Measurements from ENCODE around the gene TARS3.
"Not testable (repeated sequence)": the region's sequence is repeated elsewhere in the genome, so short reads cannot be mapped to it uniquely, and the experiment has no call there.

TARS3 gene

DNA sequence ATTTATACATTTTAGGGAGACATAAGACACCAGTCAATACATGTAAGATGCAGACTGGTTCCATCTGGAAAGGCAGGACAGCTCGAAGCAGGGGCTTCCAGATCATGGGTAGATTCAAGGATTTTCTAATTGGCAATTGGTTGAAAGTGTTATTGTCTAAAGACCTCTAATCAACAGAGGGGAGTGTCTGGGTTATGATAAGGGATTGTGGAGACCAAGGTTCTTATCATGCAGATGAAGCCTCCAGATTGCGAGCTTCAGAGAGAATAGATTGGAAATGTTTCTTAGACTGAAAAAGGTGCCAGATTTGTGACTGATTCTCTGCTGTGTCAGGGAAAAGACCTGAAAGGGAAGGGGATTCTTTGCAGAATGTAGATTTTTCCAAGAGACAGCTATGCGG is 87.2 kb downstream of the TARS3 start:
- H3K36me3 ChIP-seq (ENCODE audit: control insufficient read depth, insufficient read depth, low read length), result no peaks in the 10 kb centered on the region

DNA sequence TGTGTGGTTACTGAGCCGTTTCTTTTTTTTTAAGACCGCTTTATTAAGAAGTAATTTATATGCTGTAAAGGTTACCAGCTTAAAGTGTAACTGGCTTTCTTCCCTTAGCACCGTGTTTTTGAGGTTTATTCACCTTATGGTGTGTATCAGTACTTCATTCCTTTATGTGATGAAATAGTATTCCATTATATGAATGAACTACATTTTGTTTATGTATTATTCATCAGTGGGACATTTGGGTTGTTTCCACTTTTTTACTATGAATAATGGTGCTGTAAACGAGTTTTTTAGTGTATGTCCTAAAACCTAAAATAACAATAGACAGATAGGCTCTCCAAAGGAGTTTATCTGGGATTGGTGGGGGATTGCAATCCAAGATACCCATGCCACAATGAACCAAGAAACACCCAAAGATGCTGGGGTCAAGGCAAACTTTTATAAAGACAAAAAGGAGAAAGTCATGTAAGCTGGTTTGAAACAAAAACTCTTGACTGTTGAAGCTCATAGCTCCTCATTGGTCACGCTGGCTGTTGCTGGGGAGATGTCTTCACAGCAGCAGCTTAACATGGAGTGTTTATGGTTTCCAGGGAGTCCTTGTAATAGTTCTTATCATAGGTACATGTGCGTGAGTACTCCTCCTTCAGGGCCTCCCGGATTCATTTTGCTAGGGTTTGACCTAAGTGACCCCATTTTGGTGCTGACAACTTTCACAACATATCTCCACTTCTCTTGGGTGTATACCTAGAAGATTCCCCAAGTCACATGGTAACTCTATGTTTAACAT is 88.1 kb downstream of the TARS3 start:
- Histone ChIP-seq H3K4me3 (ENCODE audit: low read depth, low read length) (no peak overlapping the region), H3K9ac (ENCODE audit: low read depth, low read length) (no peak overlapping the region), H3K4me1 (ENCODE audit: control insufficient read depth, insufficient read depth, low read length) (no peaks in the 10 kb centered on the region), H3K27me3 (ENCODE audit: control insufficient read depth, insufficient read depth, low read length) (no peaks in the 10 kb centered on the region), H3K9me3 (ENCODE audit: control insufficient read depth, insufficient read depth, low read length) (no peaks in the 10 kb centered on the region), H3K36me3 (ENCODE audit: control insufficient read depth, insufficient read depth, low read length) (no peaks in the 10 kb centered on the region)

More for the DNA sequence above, 87.2 kb downstream of the TARS3 start:
- Histone ChIP-seq H3K4me1 (ENCODE audit: control insufficient read depth, insufficient read depth, low read length) (no peaks in the 10 kb centered on the region), H3K9ac (ENCODE audit: low read depth, low read length) (no peak overlapping the region), H3K27me3 (ENCODE audit: control insufficient read depth, insufficient read depth, low read length) (no peaks in the 10 kb centered on the region), H3K4me3 (ENCODE audit: low read depth, low read length) (no peak overlapping the region), H3K9me3 (ENCODE audit: control insufficient read depth, insufficient read depth, low read length) (no peaks in the 10 kb centered on the region)

DNA sequence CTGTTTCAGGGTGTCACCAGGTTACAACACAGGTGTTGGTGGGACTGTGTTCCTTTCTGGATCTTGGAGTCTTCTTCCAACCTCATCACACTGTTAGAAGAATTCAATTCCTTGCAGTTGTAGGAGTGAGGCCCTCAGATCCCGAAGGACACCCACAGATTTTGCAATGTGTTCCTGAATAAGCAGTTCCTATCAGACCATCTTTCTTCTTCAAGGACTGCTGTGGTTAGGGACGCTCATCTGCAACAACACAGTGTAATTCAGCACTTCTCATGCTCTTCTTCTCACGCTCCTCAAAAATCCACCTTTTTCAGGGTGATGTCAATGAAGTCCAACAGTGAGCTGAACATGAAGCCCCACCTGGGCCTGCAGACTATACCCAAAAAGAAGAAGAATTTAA is 90.9 kb downstream of the TARS3 start:
- no peaks in the 10 kb centered on the region for H3K4me1 ChIP-seq (ENCODE audit: control insufficient read depth, insufficient read depth, low read length)
- H3K9ac ChIP-seq (ENCODE audit: low read depth, low read length), result no peak overlapping the region
- H3K9me3 ChIP-seq (ENCODE audit: control insufficient read depth, insufficient read depth, low read length), result no peaks in the 10 kb centered on the region
- no peak overlapping the region for H3K4me3 ChIP-seq (ENCODE audit: low read depth, low read length)
- no peaks in the 10 kb centered on the region for H3K27me3 ChIP-seq (ENCODE audit: control insufficient read depth, insufficient read depth, low read length)
- no peaks in the 10 kb centered on the region for H3K36me3 ChIP-seq (ENCODE audit: control insufficient read depth, insufficient read depth, low read length)

DNA sequence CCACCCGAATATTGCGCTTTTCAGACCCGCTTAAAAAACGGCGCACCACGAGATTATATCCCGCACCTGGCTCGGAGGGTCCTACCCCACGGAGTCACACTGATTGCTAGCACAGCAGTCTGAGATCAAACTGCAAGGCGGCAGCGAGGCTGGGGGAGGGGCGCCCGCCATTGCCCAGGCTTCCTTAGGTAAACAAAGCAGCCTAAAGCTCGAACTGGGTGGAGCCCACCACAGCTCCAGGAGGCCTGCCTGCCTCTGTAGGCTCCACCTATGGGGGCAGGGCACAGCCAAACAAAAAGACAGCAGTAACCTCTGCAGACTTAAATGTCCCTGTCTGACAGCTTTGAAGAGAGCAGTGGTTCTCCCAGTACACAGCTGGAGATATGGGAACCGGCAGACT is 97.5 kb downstream of the TARS3 start:
- H3K4me3 ChIP-seq (ENCODE audit: low read depth, low read length); H3K9me3 ChIP-seq (ENCODE audit: control insufficient read depth, insufficient read depth, low read length); H3K9ac ChIP-seq (ENCODE audit: low read depth, low read length); H3K4me1 ChIP-seq (ENCODE audit: control insufficient read depth, insufficient read depth, low read length); H3K27me3 ChIP-seq (ENCODE audit: control insufficient read depth, insufficient read depth, low read length); H3K36me3 ChIP-seq (ENCODE audit: control insufficient read depth, insufficient read depth, low read length): not testable (repeated sequence)

DNA sequence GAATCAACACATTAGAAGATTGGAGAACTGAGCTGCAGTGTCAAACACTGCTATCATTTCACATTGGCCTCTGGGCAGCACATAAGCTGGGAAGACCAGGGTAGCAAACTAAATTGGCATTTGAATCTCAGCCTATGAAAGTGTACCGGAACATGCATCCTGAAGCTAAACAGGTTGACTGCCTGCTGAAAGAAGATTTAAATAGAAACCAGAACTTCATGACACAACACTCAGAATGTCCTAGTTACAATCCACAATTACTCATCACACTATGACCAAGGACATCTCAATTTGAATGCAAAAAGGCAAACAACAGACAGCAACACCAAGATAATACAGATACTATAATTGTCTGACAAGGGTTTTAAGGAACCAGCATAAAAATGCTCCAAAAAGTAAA is 98.3 kb downstream of the TARS3 start:
- H3K9me3 ChIP-seq (ENCODE audit: control insufficient read depth, insufficient read depth, low read length), result peaks cover 9% of the 10 kb centered on the region
- H3K4me3 ChIP-seq (ENCODE audit: low read depth, low read length), result no peak overlapping the region
- no peaks in the 10 kb centered on the region for H3K4me1 ChIP-seq (ENCODE audit: control insufficient read depth, insufficient read depth, low read length)
- H3K9ac ChIP-seq (ENCODE audit: low read depth, low read length), result no peak overlapping the region
- no peaks in the 10 kb centered on the region for H3K27me3 ChIP-seq (ENCODE audit: control insufficient read depth, insufficient read depth, low read length)
- H3K36me3 ChIP-seq (ENCODE audit: control insufficient read depth, insufficient read depth, low read length), result no peaks in the 10 kb centered on the region

DNA sequence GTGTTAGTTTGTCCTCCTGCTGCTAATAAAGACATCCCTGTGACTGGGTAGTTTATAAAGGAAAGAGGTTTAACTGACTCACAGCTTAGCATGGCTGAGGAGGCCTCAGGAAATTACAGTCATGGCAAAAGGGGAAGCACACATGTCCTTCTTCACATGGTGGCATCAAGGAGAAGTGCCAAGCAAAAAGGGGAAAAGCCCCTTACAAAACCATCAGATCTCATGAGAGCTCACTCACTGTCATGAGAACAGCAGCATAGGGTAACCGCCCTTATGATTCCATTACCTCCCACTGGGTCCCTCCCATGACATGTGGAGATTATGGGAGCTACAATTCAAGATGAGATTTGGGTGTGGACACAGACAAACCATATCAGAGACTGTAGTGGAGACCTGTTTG is 99.1 kb downstream of the TARS3 start:
- Histone ChIP-seq H3K4me3 (ENCODE audit: low read depth, low read length) (no peak overlapping the region), H3K9ac (ENCODE audit: low read depth, low read length) (no peak overlapping the region), H3K4me1 (ENCODE audit: control insufficient read depth, insufficient read depth, low read length) (no peaks in the 10 kb centered on the region), H3K27me3 (ENCODE audit: control insufficient read depth, insufficient read depth, low read length) (no peaks in the 10 kb centered on the region), H3K9me3 (ENCODE audit: control insufficient read depth, insufficient read depth, low read length) (peaks cover 9% of the 10 kb centered on the region), H3K36me3 (ENCODE audit: control insufficient read depth, insufficient read depth, low read length) (no peaks in the 10 kb centered on the region)

DNA sequence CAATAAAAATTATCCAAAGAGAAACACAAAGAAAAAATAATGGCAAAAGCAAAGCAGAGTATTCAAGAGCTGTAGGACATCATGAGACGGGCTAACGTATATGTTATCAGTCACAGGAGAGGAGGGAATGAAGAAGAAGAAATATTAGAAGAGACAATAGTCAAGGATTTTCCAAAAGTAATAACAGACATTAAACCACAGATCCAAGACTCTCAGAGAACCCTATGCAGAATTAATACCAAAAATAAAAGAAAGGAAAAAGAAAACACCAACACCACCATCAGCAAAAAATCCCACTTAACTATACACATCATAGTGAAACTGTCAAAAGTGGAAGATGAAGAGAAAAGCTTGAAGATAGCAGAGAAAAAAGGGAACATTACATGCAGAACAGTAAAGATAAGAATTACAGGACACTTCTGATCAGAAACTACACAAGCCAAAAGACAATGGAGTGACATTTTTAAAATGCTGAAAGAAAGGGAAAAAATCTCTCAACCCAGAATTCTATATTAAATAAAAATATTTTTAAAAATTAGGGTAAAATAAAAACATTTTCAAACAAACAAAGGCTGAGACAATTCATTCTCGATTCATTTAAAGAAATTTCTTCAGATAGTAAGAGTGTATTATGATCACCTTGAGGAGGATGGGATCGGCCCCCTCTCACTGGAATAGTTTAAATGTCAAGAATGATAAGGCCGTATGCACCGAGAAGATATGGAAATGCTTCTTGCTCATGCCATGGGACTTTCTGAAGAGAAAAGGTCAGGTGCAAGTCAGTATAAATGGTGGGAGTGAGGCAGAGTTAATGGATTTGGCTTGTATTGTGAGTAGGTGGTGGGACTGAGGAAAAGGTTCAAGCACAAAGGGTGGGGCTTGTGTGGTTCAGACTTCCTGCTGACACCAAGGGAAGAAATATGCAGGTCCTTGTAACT is 100.6 kb downstream of the TARS3 start:
- Histone ChIP-seq H3K27me3 (ENCODE audit: control insufficient read depth, insufficient read depth, low read length) (no peaks in the 10 kb centered on the region), H3K4me1 (ENCODE audit: control insufficient read depth, insufficient read depth, low read length) (no peaks in the 10 kb centered on the region), H3K9ac (ENCODE audit: low read depth, low read length) (no peak overlapping the region), H3K36me3 (ENCODE audit: control insufficient read depth, insufficient read depth, low read length) (no peaks in the 10 kb centered on the region), H3K4me3 (ENCODE audit: low read depth, low read length) (no peak overlapping the region), H3K9me3 (ENCODE audit: control insufficient read depth, insufficient read depth, low read length) (peaks cover 9% of the 10 kb centered on the region)

DNA sequence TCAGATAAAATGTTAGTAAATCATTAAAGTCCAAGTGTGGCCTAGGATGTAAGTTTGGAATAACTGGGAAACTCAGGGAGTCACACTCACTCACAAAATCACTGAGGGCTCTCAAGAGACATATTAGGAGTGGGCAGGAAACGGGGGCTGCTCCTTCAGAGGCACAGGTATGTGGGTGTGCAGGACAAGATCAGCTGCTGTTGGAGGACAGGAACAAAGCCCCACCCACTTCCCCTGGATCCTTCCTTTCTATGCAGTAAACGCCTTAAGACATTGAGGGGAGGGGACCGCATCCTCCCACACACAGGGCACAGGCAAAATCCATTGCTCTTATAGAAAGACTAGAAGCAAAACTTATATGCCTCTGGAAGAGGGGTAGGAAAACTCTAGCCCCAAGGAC is 102.3 kb downstream of the TARS3 start:
- H3K27me3 ChIP-seq (ENCODE audit: control insufficient read depth, insufficient read depth, low read length), result peaks cover 2% of the 10 kb centered on the region
- no peak overlapping the region for H3K4me3 ChIP-seq (ENCODE audit: low read depth, low read length)
- no peaks in the 10 kb centered on the region for H3K4me1 ChIP-seq (ENCODE audit: control insufficient read depth, insufficient read depth, low read length)
- H3K36me3 ChIP-seq (ENCODE audit: control insufficient read depth, insufficient read depth, low read length), result no peaks in the 10 kb centered on the region
- H3K9ac ChIP-seq (ENCODE audit: low read depth, low read length), result no peak overlapping the region
- peaks cover 9% of the 10 kb centered on the region for H3K9me3 ChIP-seq (ENCODE audit: control insufficient read depth, insufficient read depth, low read length)

DNA sequence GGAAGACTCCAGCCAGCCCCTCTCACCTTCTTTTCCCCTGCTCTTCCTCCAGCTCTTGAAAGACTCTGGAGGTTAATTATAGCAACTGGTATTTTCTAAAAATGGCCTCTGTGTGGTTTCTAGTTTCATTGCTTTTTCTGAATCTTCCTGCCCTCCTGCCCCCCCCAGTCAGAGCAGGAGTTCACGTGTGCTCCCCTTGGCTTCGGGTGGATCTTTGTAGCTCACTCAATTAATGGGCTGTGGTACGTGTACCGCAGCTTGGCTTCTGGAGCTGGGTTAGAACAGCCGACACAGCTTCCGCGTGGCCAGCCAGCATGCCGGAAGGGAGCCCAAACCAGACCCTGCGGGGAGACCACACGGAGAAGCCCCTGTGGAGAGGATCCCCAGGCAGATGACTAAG is 103.6 kb downstream of the TARS3 start:
- peaks cover 6% of the 10 kb centered on the region for H3K27me3 ChIP-seq (ENCODE audit: control insufficient read depth, insufficient read depth, low read length)
- no peak overlapping the region for H3K4me3 ChIP-seq (ENCODE audit: low read depth, low read length)
- H3K9me3 ChIP-seq (ENCODE audit: control insufficient read depth, insufficient read depth, low read length), result peaks cover 4% of the 10 kb centered on the region
- H3K36me3 ChIP-seq (ENCODE audit: control insufficient read depth, insufficient read depth, low read length), result no peaks in the 10 kb centered on the region
- H3K4me1 ChIP-seq (ENCODE audit: control insufficient read depth, insufficient read depth, low read length), result peaks cover 7% of the 10 kb centered on the region
- no peak overlapping the region for H3K9ac ChIP-seq (ENCODE audit: low read depth, low read length)

DNA sequence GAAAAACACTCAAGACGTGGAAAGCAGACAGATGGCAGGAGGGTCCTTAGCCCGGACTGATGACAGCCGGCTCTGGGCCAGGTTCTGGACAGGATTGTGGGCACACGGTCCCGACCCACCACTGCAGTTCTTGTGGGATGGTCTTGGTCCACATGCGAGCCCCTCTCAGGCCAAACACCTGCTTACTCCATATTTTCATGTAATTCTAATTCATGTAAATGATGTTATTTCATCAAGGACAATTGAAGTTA is 104.7 kb downstream of the TARS3 start:
- Histone ChIP-seq H3K9me3 (ENCODE audit: control insufficient read depth, insufficient read depth, low read length) (peaks cover 3% of the 10 kb centered on the region), H3K4me1 (ENCODE audit: control insufficient read depth, insufficient read depth, low read length) (peaks cover 7% of the 10 kb centered on the region), H3K4me3 (ENCODE audit: low read depth, low read length) (no peak overlapping the region), H3K36me3 (ENCODE audit: control insufficient read depth, insufficient read depth, low read length) (no peaks in the 10 kb centered on the region), H3K9ac (ENCODE audit: low read depth, low read length) (no peak overlapping the region), H3K27me3 (ENCODE audit: control insufficient read depth, insufficient read depth, low read length) (peaks cover 6% of the 10 kb centered on the region)

DNA sequence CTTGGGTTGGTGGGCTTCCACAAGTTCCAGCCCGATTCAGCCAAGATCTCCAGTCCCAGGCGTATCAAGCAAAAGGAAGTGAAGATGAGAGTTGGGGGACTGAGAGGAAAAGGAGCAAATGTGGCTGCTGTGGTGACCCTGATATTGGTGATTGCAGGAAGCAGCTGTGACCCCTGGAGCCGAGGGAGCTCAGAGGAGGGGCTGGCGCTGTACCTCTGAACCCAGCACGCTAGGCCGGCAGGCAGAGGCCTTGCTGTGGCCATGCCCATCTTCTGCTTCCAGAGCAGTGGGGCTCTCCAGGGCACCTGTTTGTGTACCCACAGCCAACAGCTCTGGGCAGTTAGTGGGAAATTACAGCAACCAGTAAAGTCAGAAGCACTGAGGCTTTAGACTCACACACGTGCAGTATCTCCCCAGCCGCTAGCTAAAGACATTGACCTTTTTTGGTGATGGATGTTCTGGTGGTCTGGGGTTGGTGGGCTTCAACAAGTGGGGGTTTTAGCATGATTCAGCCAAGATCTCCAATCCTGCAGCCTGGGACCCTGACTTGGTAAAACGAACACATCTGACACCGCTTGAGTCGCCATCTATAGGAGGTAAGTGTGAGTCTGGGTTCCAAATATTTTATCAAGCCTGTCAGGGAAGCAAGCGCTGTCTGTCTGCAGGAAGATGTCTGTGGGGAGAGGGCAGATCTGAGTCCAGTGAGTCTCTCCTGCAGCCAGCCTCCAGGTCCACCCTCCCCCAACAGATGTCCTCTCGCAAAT is 105.2 kb downstream of the TARS3 start:
- Histone ChIP-seq H3K36me3 (ENCODE audit: control insufficient read depth, insufficient read depth, low read length) (no peaks in the 10 kb centered on the region), H3K9me3 (ENCODE audit: control insufficient read depth, insufficient read depth, low read length) (peaks cover 3% of the 10 kb centered on the region), H3K4me3 (ENCODE audit: low read depth, low read length) (no peak overlapping the region), H3K9ac (ENCODE audit: low read depth, low read length) (no peak overlapping the region), H3K27me3 (ENCODE audit: control insufficient read depth, insufficient read depth, low read length) (peaks cover 6% of the 10 kb centered on the region), H3K4me1 (ENCODE audit: control insufficient read depth, insufficient read depth, low read length) (peaks cover 7% of the 10 kb centered on the region)

Measured in iPS-15b (cell line).